ENCODE measurements around the gene PTPRZ1. TPM values are rescaled to one million over a fixed set of nuclear protein-coding genes. Genes with fewer than 3 reads are reported as not detected.

Gene PTPRZ1
- total RNA-seq, 3 donors from 2014 or later, result 0.49 to 9.1 (median 0.67) TPM

DNA sequence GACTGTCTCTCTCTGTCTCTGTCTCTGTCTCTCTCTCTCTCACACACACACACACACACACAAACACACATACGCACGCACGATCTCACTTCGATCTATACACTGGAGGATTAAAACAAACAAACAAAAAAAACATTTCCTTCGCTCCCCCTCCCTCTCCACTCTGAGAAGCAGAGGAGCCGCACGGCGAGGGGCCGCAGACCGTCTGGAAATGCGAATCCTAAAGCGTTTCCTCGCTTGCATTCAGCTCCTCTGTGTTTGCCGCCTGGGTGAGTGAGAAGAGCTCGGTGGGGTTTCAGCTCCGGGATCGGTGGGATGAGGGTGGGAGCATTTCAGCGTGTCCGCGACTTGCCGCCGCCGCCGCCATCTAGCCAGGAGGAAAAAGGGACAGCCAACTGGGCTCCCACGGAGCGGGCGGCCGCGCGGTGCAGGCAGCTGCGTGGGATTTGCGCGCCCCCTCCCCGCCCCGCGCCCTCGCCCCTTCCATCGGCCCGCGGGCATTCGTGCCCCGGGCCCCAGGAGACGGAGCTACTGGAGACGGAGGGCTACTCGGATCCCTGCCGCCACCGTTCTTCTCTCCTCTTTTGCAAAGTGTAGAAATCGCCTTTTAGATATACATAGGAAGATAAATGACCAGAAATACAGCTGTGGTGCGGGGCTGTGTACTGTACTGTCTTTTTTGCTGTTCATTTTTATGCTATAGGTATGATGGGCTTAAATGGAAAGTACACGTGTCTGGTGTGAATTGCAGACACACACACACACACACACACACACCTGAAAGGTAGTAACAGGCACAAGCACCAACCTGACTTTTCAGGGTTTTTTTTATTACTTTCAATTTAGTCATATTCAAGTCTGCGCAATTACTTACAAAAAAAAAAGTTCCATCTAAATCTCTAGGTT, 581 bp downstream of the PTPRZ1 start:
- Histone ChIP-seq H3K9me3 (no peaks in the 10 kb centered on the region), H3K4me3 (no peak overlapping the region), H3K4me1 (ENCODE audit: low read depth) (peaks cover 3% of the 10 kb centered on the region), H3K36me3 (ENCODE audit: low read depth) (no peaks in the 10 kb centered on the region)
- ATAC-seq (peak; percentile 22), DNase-seq (peak in 1 of 3 donors; percentile 19)
- intact Hi-C loops (cut with DNase I, micrococcal nuclease), result no loop called here
- TF ChIP-seq, protein P1, sequence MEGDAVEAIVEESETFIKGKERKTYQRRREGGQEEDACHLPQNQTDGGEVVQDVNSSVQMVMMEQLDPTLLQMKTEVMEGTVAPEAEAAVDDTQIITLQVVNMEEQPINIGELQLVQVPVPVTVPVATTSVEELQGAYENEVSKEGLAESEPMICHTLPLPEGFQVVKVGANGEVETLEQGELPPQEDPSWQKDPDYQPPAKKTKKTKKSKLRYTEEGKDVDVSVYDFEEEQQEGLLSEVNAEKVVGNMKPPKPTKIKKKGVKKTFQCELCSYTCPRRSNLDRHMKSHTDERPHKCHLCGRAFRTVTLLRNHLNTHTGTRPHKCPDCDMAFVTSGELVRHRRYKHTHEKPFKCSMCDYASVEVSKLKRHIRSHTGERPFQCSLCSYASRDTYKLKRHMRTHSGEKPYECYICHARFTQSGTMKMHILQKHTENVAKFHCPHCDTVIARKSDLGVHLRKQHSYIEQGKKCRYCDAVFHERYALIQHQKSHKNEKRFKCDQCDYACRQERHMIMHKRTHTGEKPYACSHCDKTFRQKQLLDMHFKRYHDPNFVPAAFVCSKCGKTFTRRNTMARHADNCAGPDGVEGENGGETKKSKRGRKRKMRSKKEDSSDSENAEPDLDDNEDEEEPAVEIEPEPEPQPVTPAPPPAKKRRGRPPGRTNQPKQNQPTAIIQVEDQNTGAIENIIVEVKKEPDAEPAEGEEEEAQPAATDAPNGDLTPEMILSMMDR (IDR thresholded peaks at IDR 0.05), result no peak

DNA sequence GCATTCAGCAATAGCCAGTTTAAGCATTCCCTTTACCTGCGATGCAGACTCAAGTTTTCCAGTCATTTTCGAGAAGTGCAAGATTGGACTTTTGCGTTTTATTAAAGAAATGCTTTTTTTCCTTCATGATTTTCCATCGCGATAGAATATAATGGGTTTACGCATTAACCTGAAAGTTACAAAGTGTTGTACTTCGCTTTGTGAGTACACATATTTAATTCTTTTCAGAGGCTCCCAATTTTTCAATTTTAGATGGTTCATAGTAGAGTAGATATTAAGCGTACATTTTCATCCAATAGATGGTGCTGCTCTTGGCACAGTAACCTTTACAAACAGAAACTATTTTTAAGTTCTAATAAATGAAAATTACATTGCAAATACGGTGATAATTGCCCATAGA, 1.3 kb downstream of the PTPRZ1 start:
- Histone ChIP-seq H3K4me1 (ENCODE audit: low read depth) (peaks cover 3% of the 10 kb centered on the region), H3K36me3 (ENCODE audit: low read depth) (no peaks in the 10 kb centered on the region), H3K9me3 (no peaks in the 10 kb centered on the region), H3K4me3 (no peak overlapping the region)
- TF ChIP-seq, protein P1 (IDR thresholded peaks at IDR 0.05), result no peak
- DNase-seq (no peak), ATAC-seq (no peak)
- intact Hi-C loops (cut with DNase I, micrococcal nuclease), result no loop called here

DNA sequence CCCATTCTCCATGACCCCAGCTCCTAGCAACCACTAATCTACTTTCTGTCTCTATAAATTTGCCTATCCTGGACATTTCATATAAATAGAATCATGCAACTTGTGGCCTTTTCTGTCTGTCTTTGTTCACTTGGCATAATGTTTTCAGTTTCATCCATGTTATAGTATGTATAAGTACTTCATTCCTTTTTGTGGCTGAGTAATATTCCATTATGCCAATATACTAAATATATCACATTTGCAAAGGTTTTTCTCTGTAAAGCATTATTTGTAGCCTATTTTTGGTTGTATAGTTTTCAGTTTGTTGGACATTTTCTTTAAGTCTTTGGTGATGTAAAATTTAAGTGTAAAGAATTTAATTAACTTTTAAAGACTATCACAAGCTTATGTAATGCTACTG, 2.2 kb downstream of the PTPRZ1 start:
- intact Hi-C loops (cut with DNase I, micrococcal nuclease), result no loop called here
- Histone ChIP-seq H3K36me3 (ENCODE audit: low read depth) (no peaks in the 10 kb centered on the region), H3K4me3 (no peak overlapping the region), H3K9me3 (no peaks in the 10 kb centered on the region), H3K4me1 (ENCODE audit: low read depth) (peaks cover 3% of the 10 kb centered on the region)
- TF ChIP-seq, protein P1 (IDR thresholded peaks at IDR 0.05), result no peak
- DNase-seq (no peak), ATAC-seq (no peak)

DNA sequence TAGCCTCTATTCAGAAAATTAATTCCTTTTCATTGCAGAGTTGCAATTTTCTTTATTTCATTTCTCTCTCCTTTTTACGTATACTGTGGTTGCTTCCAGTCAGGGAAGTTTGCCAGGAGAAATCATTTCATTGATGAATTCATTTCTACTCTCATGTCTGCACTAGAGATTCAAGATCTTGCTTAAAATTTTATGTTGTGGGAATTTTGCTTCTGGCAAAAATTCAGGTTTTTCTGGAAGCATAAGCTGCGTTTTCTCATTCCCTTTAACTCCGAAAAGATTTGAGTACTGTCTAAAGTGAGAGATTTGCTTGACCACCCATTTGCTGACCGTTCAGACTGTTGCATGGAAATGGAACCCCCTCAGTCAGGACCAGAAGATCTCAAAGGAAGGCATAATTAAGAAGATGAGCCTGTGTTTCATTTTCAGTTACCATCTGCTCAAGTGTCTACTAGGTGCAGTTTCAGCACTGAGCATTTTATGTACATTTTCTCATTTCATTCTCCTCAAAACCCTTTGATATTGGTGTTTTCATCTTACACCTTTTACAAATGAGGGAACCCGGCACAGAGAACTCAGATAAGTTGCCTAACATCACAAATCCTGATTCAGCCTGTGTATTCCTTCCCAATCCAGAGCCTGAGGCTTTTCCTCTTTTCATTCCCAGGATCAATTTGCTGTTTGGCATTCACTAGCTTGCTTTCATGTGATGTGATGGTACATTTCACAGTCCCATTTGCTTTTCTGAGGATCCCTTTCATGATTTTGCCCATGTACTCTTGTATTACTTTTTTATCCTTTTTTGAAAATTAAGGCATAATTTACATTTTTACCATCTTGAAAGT, 3.9 kb downstream of the PTPRZ1 start:
- intact Hi-C loops (cut with DNase I, micrococcal nuclease), result no loop called here
- no peaks in the 10 kb centered on the region for H3K36me3 ChIP-seq (ENCODE audit: low read depth)
- TF ChIP-seq, protein P1 (IDR thresholded peaks at IDR 0.05), result no peak

DNA sequence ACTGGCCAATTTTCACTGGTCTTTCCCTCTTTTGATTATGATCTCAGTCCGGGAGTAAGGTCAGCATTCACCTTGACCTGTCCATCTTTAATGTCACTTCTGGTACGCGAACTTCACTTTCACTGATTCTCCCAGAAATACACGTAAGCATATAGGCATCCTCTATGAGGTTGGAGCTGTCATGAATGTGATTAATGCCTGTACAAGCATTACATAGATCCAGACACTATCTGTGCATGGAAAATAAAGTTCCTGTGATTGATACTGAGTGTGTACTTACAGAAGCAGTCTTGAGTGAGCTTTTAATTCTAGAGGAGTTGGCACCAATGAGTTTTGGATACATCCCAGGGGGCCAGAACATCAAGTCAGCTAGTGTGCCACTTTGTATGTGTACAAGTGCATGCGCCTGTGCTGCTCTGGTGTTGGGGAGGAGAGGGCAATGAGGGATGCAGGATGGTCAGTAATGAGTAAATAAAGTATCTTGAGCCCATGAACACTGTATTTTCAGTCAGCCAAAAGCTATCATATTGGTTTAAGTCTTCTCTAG, 6.0 kb downstream of the PTPRZ1 start:
- ATAC-seq (no peak), DNase-seq (no peak)
- H3K36me3 ChIP-seq (ENCODE audit: low read depth), result no peaks in the 10 kb centered on the region
- intact Hi-C loops (cut with DNase I, micrococcal nuclease), result no loop called here
- TF ChIP-seq, protein P1 (IDR thresholded peaks at IDR 0.05), result no peak
- no peaks in the 10 kb centered on the region for H3K9me3 ChIP-seq
- no peaks in the 10 kb centered on the region for H3K4me1 ChIP-seq (ENCODE audit: low read depth)
- H3K4me3 ChIP-seq, result no peak overlapping the region

More for the DNA sequence above, 3.9 kb downstream of the PTPRZ1 start:
- no peak for DNase-seq
- ATAC-seq, result no peak
- no peak overlapping the region for H3K4me3 ChIP-seq
- H3K9me3 ChIP-seq, result no peaks in the 10 kb centered on the region
- peaks cover 3% of the 10 kb centered on the region for H3K4me1 ChIP-seq (ENCODE audit: low read depth)
